Measurements from ENCODE around the gene GATD1. TPM values are rescaled to one million over a fixed set of nuclear protein-coding genes. Genes with fewer than 3 reads are reported as not detected.
A peak's percentile ranks its signal among the peaks of the same experiment; 100 is the strongest.

GATD1 gene
- total RNA-seq, 4 donors from 2014 or later, result 20.2 to 38.7 (median 21.6) TPM

GRCh38 chr11:808427-809286 is 31.4 kb upstream of the GATD1 start:
- no peak for DNase-seq
- peaks cover 37 to 73% (median 45%) of the 10 kb centered on the region in 3 donors for H3K4me1 ChIP-seq
- intact Hi-C loops (cut with DNase I), result no loop called here

GRCh38 chr11:804599-804964 is 27.3 kb upstream of the GATD1 start:
- 0% methylated on average over 2 to 9 of the region's 18 CpGs for WGBS, 2 donors
- intact Hi-C loops (cut with DNase I), result no loop called here
- no peak for TF ChIP-seq POLR2A (IDR thresholded peaks at IDR 0.05)
- TF ChIP-seq, protein P1, sequence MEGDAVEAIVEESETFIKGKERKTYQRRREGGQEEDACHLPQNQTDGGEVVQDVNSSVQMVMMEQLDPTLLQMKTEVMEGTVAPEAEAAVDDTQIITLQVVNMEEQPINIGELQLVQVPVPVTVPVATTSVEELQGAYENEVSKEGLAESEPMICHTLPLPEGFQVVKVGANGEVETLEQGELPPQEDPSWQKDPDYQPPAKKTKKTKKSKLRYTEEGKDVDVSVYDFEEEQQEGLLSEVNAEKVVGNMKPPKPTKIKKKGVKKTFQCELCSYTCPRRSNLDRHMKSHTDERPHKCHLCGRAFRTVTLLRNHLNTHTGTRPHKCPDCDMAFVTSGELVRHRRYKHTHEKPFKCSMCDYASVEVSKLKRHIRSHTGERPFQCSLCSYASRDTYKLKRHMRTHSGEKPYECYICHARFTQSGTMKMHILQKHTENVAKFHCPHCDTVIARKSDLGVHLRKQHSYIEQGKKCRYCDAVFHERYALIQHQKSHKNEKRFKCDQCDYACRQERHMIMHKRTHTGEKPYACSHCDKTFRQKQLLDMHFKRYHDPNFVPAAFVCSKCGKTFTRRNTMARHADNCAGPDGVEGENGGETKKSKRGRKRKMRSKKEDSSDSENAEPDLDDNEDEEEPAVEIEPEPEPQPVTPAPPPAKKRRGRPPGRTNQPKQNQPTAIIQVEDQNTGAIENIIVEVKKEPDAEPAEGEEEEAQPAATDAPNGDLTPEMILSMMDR (IDR thresholded peaks at IDR 0.05), result no peak
- Histone ChIP-seq H3K4me3 (peak overlapping the region; percentile 55 to 87 (median 68)), H3K36me3 (peaks cover 0 to 40% (median 11%) of the 10 kb centered on the region in 3 donors), H3K9me3 (no peaks in the 10 kb centered on the region), H3K27me3 (no peaks in the 10 kb centered on the region), H3K27ac (peak overlapping the region; percentile 83 to 98 (median 92)), H3K4me1 (peaks cover 22 to 58% (median 30%) of the 10 kb centered on the region in 3 donors)
- DNase-seq, result no peak

More at GRCh38 chr11:808427-809286, 31.4 kb upstream of the GATD1 start:
- peak overlapping the region; percentile 69 to 99 (median 83) for H3K4me3 ChIP-seq
- no peaks in the 10 kb centered on the region for H3K9me3 ChIP-seq
- H3K27ac ChIP-seq, result peak overlapping the region; percentile 98 to 99 (median 98)
- TF ChIP-seq, protein P1 (IDR thresholded peaks at IDR 0.05), result peak in 1 of 6 experiments; percentile 13
- no peak for TF ChIP-seq POLR2A (IDR thresholded peaks at IDR 0.05)
- H3K27me3 ChIP-seq, result no peaks in the 10 kb centered on the region
- 28 to 42% methylated on average over 22 to 25 of the region's 36 CpGs for WGBS, 2 donors
- peaks cover 16 to 26% (median 23%) of the 10 kb centered on the region in 3 donors for H3K36me3 ChIP-seq

- H3K36me3 ChIP-seq, result peaks cover 0 to 45% (median 11%) of the 10 kb centered on the region in 3 donors
- TF ChIP-seq, protein P1 (IDR thresholded peaks at IDR 0.05), result no peak
- TF ChIP-seq POLR2A (IDR thresholded peaks at IDR 0.05), result no peak
- 53 to 80% methylated on average over 3 to 9 of the region's 26 CpGs for WGBS, 2 donors
- H3K4me1 ChIP-seq, result peaks cover 22 to 57% (median 30%) of the 10 kb centered on the region in 3 donors
- H3K4me3 ChIP-seq, result peak overlapping the region; percentile 55 to 87 (median 68)
- no peaks in the 10 kb centered on the region for H3K9me3 ChIP-seq
- DNase-seq, result no peak
- H3K27me3 ChIP-seq, result no peaks in the 10 kb centered on the region
- intact Hi-C loops (cut with DNase I), result no loop called here
- H3K27ac ChIP-seq, result peak overlapping the region in 3 of 4 donors; percentile 83 to 93 (median 91)
These were observed 26.7 kb upstream of the GATD1 start for GRCh38 chr11:803770-804598.

GRCh38 chr11:803467-803742 is 26.1 kb upstream of the GATD1 start:
- Histone ChIP-seq H3K4me3 (no peak overlapping the region), H3K27ac (no peak overlapping the region), H3K9me3 (no peaks in the 10 kb centered on the region), H3K4me1 (peaks cover 20 to 55% (median 28%) of the 10 kb centered on the region in 3 donors), H3K36me3 (peaks cover 0 to 48% (median 11%) of the 10 kb centered on the region in 3 donors), H3K27me3 (no peaks in the 10 kb centered on the region)
- DNase-seq, result no peak
- intact Hi-C loops (cut with DNase I), result no loop called here
- WGBS, 2 donors, result no CpG with 5 or more reads among the region's 8 CpGs
- TF ChIP-seq, protein P1 (IDR thresholded peaks at IDR 0.05), result no peak
- TF ChIP-seq POLR2A (IDR thresholded peaks at IDR 0.05), result no peak

Data from esophagus squamous epithelium (tissue), 5 donors.